IMR-90 (cell line): ENCODE measurements around the gene CFAP61. TPM values are rescaled to one million over a fixed set of nuclear protein-coding genes. Genes with fewer than 3 reads are reported as not detected.

Experiments
- ATAC-seq: fragments of 200-7000 bp; cut with Tn5 transposase; 2 replicates; pipeline ENCODE4 v1.9.1; 2020; ENCODE audit warnings: low read depth, mild to moderate bottlenecking, moderate library complexity
- BruUV-seq: library from RNA; stranded (reverse); fragments of 400-500 nt; replicated peaks from 2 replicates; lab custom pipeline; 2021; lab: Mats Ljungman, UMichigan
- CTCF ChIA-PET: fragments of 300-600 bp; formaldehyde crosslinking; extraction: SDS; loops from one replicate; lab custom pipeline; 2021; ENCODE audit warnings: antibody characterized with exemption; lab: Yijun Ruan, JAX
- POLR2A ChIA-PET: fragments of 300-600 bp; sonication (Branson Sonifier 250); formaldehyde crosslinking; loops from one replicate; lab custom pipeline; 2022; ENCODE audit warnings: antibody characterized with exemption; ENCODE audit not compliant: unreplicated experiment; lab: Charles Lee
- DNase-seq: peaks from one replicate; pipeline ENCODE4 v3.0.0; 2013
- H2AFZ ChIP-seq: replicated peaks from 2 replicates; pipeline ENCODE3; 2013; ENCODE audit warnings: low read length, mild to moderate bottlenecking; ENCODE audit not compliant: poor library complexity
- H2AK5ac ChIP-seq: 2 replicates; pipeline ENCODE4 v1.6.1; 2013; ENCODE audit warnings: low read depth, low read length, inconsistent platforms
- H2AK9ac ChIP-seq: replicated peaks from 2 replicates; pipeline ENCODE3; 2013; ENCODE audit warnings: mild to moderate bottlenecking, low read depth, low read length, moderate library complexity; ENCODE audit not compliant: poor library complexity
- H2BK120ac ChIP-seq: 2 replicates; pipeline ENCODE4 v1.6.1; 2013; ENCODE audit warnings: low read depth, low read length, inconsistent platforms
- H2BK15ac ChIP-seq: 3 replicates; pipeline ENCODE4 v1.6.1; 2013; ENCODE audit warnings: low read depth, low read length, inconsistent platforms
- H2BK20ac ChIP-seq: 2 replicates; pipeline ENCODE4 v1.6.1; 2013; ENCODE audit warnings: low read depth, mild to moderate bottlenecking, inconsistent platforms, low read length, moderate library complexity
- H2BK5ac ChIP-seq: 2 replicates; pipeline ENCODE4 v1.6.1; 2013; ENCODE audit warnings: mild to moderate bottlenecking, low read depth, low read length, inconsistent platforms; ENCODE audit not compliant: poor library complexity, severe bottlenecking
- H3K14ac ChIP-seq: replicated peaks from 2 replicates; pipeline ENCODE4 v1.6.1; 2013; ENCODE audit warnings: low read depth, low read length, inconsistent platforms
- H3K18ac ChIP-seq: 2 replicates; pipeline ENCODE4 v1.6.1; 2013; ENCODE audit warnings: low read depth, low read length, control low read depth
- H3K23ac ChIP-seq: 2 replicates; pipeline ENCODE4 v1.6.1; 2013; ENCODE audit warnings: low read depth, low read length, inconsistent platforms
- H3K27ac ChIP-seq: 2 replicates; pipeline ENCODE4 v1.5.1; 2013; ENCODE audit warnings: mild to moderate bottlenecking, control low read depth, low read length; ENCODE audit not compliant: insufficient read depth
- H3K27me3 ChIP-seq: 2 replicates; pipeline ENCODE4 v1.6.1; 2013; ENCODE audit warnings: low read length; ENCODE audit not compliant: control insufficient read depth, insufficient read depth
- H3K36me3 ChIP-seq: 2 replicates; pipeline ENCODE4 v1.6.1; 2013; ENCODE audit warnings: low read length, mixed read lengths; ENCODE audit not compliant: control insufficient read depth, insufficient read depth
- H3K4ac ChIP-seq: 2 replicates; pipeline ENCODE4 v1.6.1; 2013; ENCODE audit warnings: low read depth, low read length, inconsistent platforms
- H3K4me1 ChIP-seq: 2 replicates; pipeline ENCODE4 v1.6.1; 2013; ENCODE audit warnings: low read length, mixed read lengths; ENCODE audit not compliant: control insufficient read depth, insufficient read depth
- H3K4me2 ChIP-seq: 2 replicates; pipeline ENCODE4 v1.6.1; 2013; ENCODE audit warnings: low read depth, mild to moderate bottlenecking, control low read depth, low read length, moderate library complexity
- H3K4me3 ChIP-seq: 2 replicates; pipeline ENCODE4 v1.5.1; 2013; ENCODE audit warnings: low read depth, mild to moderate bottlenecking, control low read depth, low read length, moderate library complexity; ENCODE audit not compliant: insufficient read depth
- H3K56ac ChIP-seq: 2 replicates; pipeline ENCODE4 v1.6.1; 2013; ENCODE audit warnings: low read length, inconsistent platforms; ENCODE audit not compliant: insufficient read depth; ENCODE audit errors: extremely low read depth
- H3K79me1 ChIP-seq, 2 experiments: 2 replicates each; pipeline ENCODE4 v1.6.1; 2013; ENCODE audit warnings: low read length in 2 of 2, inconsistent platforms in 1 of 2, low read depth in 1 of 2
- H3K9ac ChIP-seq: 2 replicates; pipeline ENCODE4 v1.6.1; 2013; ENCODE audit warnings: low read depth, low read length, control low read depth
- H3K9me1 ChIP-seq: 2 replicates; pipeline ENCODE4 v1.6.1; 2013; ENCODE audit warnings: low read length, inconsistent platforms; ENCODE audit not compliant: insufficient read depth
- H3K9me3 ChIP-seq: 2 replicates; pipeline ENCODE4 v1.6.1; 2013; ENCODE audit warnings: low read length; ENCODE audit not compliant: control insufficient read depth, insufficient read depth
- H4K20me1 ChIP-seq: 2 replicates; pipeline ENCODE4 v1.6.1; 2013; ENCODE audit warnings: low read length, inconsistent platforms; ENCODE audit not compliant: insufficient read depth
- H4K5ac ChIP-seq: 2 replicates; pipeline ENCODE4 v1.6.1; 2013; ENCODE audit warnings: mild to moderate bottlenecking, low read depth, low read length, control low read depth
- H4K8ac ChIP-seq, 2 experiments: 2 replicates each; pipeline ENCODE4 v1.6.1; 2013; ENCODE audit warnings: low read depth in 2 of 2, low read length in 2 of 2, control low read depth in 1 of 2, inconsistent platforms in 1 of 2
- H4K91ac ChIP-seq: 2 replicates; pipeline ENCODE4 v1.6.1; 2013; ENCODE audit warnings: low read depth, low read length, inconsistent platforms; ENCODE audit not compliant: insufficient read depth
- CEBPB ChIP-seq: IDR thresholded peaks from 2 replicates; pipeline ENCODE4 v1.6.1; 2012; ENCODE audit warnings: low read depth, low read length, improper control_type of control experiment
- CHD1 ChIP-seq: IDR thresholded peaks from 2 replicates; pipeline ENCODE4 v1.6.1; 2012; ENCODE audit warnings: low read depth, low read length, improper control_type of control experiment
- FOS ChIP-seq: fragments of 150-350 bp; IDR thresholded peaks from 2 replicates; pipeline ENCODE4 v1.6.1; 2016; ENCODE audit warnings: low read depth, low read length
- MAZ ChIP-seq: IDR thresholded peaks from 2 replicates; pipeline ENCODE4 v1.6.1; 2012; ENCODE audit warnings: low read depth, mild to moderate bottlenecking, low read length, improper control_type of control experiment, moderate library complexity, borderline replicate concordance
- MXI1 ChIP-seq: IDR thresholded peaks from 2 replicates; pipeline ENCODE4 v1.6.1; 2012; ENCODE audit warnings: low read depth, mild to moderate bottlenecking, low read length, moderate library complexity, borderline replicate concordance
- NFE2L2 ChIP-seq: fragments of 150-350 bp; IDR thresholded peaks from 2 replicates; pipeline ENCODE4 v1.6.1; 2016; ENCODE audit warnings: low read depth, mild to moderate bottlenecking, low read length
- RAD21 ChIP-seq: IDR thresholded peaks from 2 replicates; pipeline ENCODE4 v1.6.1; 2012; ENCODE audit warnings: low read length, improper control_type of control experiment
- RCOR1 ChIP-seq: IDR thresholded peaks from 2 replicates; pipeline ENCODE4 v1.6.1; 2012; ENCODE audit warnings: mild to moderate bottlenecking, low read length, improper control_type of control experiment; ENCODE audit not compliant: insufficient replicate concordance
- RFX5 ChIP-seq: IDR thresholded peaks from 2 replicates; pipeline ENCODE4 v1.8.0; 2012; ENCODE audit warnings: low read depth, mild to moderate bottlenecking, low read length, moderate library complexity
- SMC3 ChIP-seq: fragments of 150-350 bp; IDR thresholded peaks from 2 replicates; pipeline ENCODE4 v1.6.1; 2016; ENCODE audit warnings: low read depth, mild to moderate bottlenecking, antibody characterized with exemption, low read length, moderate library complexity
- WGBS, 2 experiments: methylation state at CpG; one replicate each; pipeline versions ENCODE4 v1.1.5 to v1.1.7; 2013; ENCODE audit warnings: missing lambda C conversion rate in 2 of 2; ENCODE audit not compliant: insufficient read length in 1 of 2; ENCODE audit errors: extremely low coverage in 2 of 2; 5-methylcytosine and 5-hydroxymethylcytosine counted together
- dilution Hi-C: fragments of 300-500 bp; cut with HindIII; formaldehyde crosslinking; loops from one replicate; pipeline ENCODE4 v1.14.3; 2018; ENCODE audit warnings: low sequenced_read_pairs; ENCODE audit not compliant: unreplicated experiment
- in situ Hi-C: fragments of 300-500 bp; cut with MboI; formaldehyde crosslinking; loops from 3 replicates; pipeline ENCODE4 v1.14.3; 2019; ENCODE audit warnings: low sequenced_read_pairs, inconsistent platforms, mixed read lengths
- intact Hi-C: fragments of 100-400 bp; cut with micrococcal nuclease; formaldehyde crosslinking; loops from 2 replicates; pipeline ENCODE4 v1.10.0; 2022
- polyA plus RNA-seq, 3 experiments: library from polyadenylated mRNA; depleted of rRNA; stranded (reverse); fragments of >200 nt; gene quantifications; 2 replicates each; pipeline ENCODE4 v1.2.3, GENCODE V29; 2012; ENCODE audit warnings: low replicate concordance in 1 of 3
- total RNA-seq: library from RNA; depleted of rRNA; stranded (reverse); fragments of >200 nt; gene quantifications from 2 replicates; pipeline ENCODE4 v1.2.3, GENCODE V29; 2012
- TF ChIP-seq, protein P1 (sequence below): conservative IDR thresholded peaks from 2 replicates; pipeline ENCODE4 v1.5.1; 2012; ENCODE audit warnings: mild to moderate bottlenecking, low read depth, low read length, improper control_type of control experiment
- TF ChIP-seq, protein P2 (sequence below): fragments of 150-350 bp; IDR thresholded peaks from 2 replicates; pipeline ENCODE4 v1.6.1; 2017; ENCODE audit warnings: mild to moderate bottlenecking, antibody characterized with exemption, low read length, low read depth

The CFAP61 gene
- total and polyA plus RNA-seq, 2 of the 4 experiments (the other 2 are of a cell fraction) = 0.07 TPM; not detected in 1

DNA sequence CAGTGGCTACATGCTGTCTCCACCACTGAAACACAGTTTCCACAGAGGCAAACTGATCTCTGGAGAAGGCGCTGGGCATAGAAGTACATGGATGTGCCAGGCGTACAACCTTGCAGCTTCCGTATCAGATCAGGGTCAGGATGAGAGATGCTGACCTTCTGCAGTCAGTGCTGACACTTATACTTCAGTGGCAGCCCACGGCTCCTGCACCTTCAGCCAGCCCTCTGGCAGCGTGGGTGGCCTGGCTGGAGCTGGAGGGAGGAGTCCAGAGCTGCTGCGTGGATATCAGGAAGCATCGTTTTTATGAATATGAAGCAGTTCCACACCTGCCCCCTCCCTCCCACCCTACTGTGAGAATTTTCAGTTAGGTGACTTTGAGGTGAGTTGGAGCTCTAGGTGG, 149.3 kb downstream of the CFAP61 start:
- no peak for ATAC-seq

More for the DNA sequence above, 149.3 kb downstream of the CFAP61 start:
- ChIA-PET POLR2A (no interaction called here), CTCF (no interaction called here)
- Histone ChIP-seq H3K79me1 (no peaks in the 10 kb centered on the region), H2BK120ac (no peak overlapping the region), H2AK9ac (no peak overlapping the region), H3K14ac (no peak overlapping the region), H4K20me1 (no peaks in the 10 kb centered on the region), H4K91ac (no peak overlapping the region), H3K36me3 (no peaks in the 10 kb centered on the region), H3K4me3 (no peak overlapping the region), H2BK20ac (no peak overlapping the region), H3K4me1 (no peaks in the 10 kb centered on the region), H3K18ac (no peak overlapping the region), H2AFZ (no peak overlapping the region), H3K27me3 (peaks cover 6% of the 10 kb centered on the region), H3K9me1 (no peaks in the 10 kb centered on the region), H3K4me2 (no peak overlapping the region), H4K8ac (no peak overlapping the region), H2BK5ac (no peak overlapping the region), H4K5ac (no peak overlapping the region), H3K27ac (no peak overlapping the region), H2BK15ac (no peak overlapping the region), H3K23ac (no peak overlapping the region), H3K9ac (no peak overlapping the region), H2AK5ac (no peak overlapping the region), H3K4ac (no peak overlapping the region), H3K9me3 (no peaks in the 10 kb centered on the region), H3K56ac (no peak overlapping the region)
- TF ChIP-seq RFX5 (no peak), RAD21 (no peak), RCOR1 (no peak), FOS (no peak), NFE2L2 (no peak), MAZ (no peak), CHD1 (no peak), CEBPB (no peak), MXI1 (no peak), SMC3 (no peak)
- TF ChIP-seq, protein P1, sequence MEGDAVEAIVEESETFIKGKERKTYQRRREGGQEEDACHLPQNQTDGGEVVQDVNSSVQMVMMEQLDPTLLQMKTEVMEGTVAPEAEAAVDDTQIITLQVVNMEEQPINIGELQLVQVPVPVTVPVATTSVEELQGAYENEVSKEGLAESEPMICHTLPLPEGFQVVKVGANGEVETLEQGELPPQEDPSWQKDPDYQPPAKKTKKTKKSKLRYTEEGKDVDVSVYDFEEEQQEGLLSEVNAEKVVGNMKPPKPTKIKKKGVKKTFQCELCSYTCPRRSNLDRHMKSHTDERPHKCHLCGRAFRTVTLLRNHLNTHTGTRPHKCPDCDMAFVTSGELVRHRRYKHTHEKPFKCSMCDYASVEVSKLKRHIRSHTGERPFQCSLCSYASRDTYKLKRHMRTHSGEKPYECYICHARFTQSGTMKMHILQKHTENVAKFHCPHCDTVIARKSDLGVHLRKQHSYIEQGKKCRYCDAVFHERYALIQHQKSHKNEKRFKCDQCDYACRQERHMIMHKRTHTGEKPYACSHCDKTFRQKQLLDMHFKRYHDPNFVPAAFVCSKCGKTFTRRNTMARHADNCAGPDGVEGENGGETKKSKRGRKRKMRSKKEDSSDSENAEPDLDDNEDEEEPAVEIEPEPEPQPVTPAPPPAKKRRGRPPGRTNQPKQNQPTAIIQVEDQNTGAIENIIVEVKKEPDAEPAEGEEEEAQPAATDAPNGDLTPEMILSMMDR = no peak
- TF ChIP-seq, protein P2, sequence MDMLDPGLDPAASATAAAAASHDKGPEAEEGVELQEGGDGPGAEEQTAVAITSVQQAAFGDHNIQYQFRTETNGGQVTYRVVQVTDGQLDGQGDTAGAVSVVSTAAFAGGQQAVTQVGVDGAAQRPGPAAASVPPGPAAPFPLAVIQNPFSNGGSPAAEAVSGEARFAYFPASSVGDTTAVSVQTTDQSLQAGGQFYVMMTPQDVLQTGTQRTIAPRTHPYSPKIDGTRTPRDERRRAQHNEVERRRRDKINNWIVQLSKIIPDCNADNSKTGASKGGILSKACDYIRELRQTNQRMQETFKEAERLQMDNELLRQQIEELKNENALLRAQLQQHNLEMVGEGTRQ = no peak
- dilution Hi-C loops (no loop called here), in situ Hi-C loops (no loop called here), intact Hi-C loops (no loop called here)
- no TSS peak for BruUV-seq
- WGBS, 2 experiments = 100% methylated on average over 2 of the region's 7 CpGs; no CpG with 5 or more reads in 1 of the 2 experiments
- DNase-seq = no peak
